Measurements from ENCODE around the gene SHROOM1. TPM values are rescaled to one million over a fixed set of nuclear protein-coding genes. Genes with fewer than 3 reads are reported as not detected.

SHROOM1 gene
- total and polyA plus RNA-seq, 2 donors (not counting 1 experiment from before 2014, with no cell fraction given) = 2.9 to 6.1 TPM

GRCh38 chr5:132876020-132876759, 45.7 kb upstream of the SHROOM1 start:
- H2AFZ ChIP-seq (ENCODE audit: low read length) = no peak overlapping the region
- H3K9ac ChIP-seq (ENCODE audit: insufficient read depth, low read length) = no peak overlapping the region
- no peak overlapping the region for H3K27ac ChIP-seq (ENCODE audit: insufficient read depth, low read length)
- no peaks in the 10 kb centered on the region for H3K79me2 ChIP-seq (ENCODE audit: control insufficient read depth, insufficient read depth, low read length)
- peak in 1 of 2 donors; percentile 72 for DNase-seq (ENCODE audit: low read depth in 2 of 2)
- peaks cover 5% of the 10 kb centered on the region for H3K4me1 ChIP-seq (ENCODE audit: control insufficient read depth, extremely low read depth, insufficient read depth, low read length)
- no peak overlapping the region for H3K4me2 ChIP-seq (ENCODE audit: extremely low read depth, insufficient read depth, low read length)
- TF ChIP-seq, protein P1, sequence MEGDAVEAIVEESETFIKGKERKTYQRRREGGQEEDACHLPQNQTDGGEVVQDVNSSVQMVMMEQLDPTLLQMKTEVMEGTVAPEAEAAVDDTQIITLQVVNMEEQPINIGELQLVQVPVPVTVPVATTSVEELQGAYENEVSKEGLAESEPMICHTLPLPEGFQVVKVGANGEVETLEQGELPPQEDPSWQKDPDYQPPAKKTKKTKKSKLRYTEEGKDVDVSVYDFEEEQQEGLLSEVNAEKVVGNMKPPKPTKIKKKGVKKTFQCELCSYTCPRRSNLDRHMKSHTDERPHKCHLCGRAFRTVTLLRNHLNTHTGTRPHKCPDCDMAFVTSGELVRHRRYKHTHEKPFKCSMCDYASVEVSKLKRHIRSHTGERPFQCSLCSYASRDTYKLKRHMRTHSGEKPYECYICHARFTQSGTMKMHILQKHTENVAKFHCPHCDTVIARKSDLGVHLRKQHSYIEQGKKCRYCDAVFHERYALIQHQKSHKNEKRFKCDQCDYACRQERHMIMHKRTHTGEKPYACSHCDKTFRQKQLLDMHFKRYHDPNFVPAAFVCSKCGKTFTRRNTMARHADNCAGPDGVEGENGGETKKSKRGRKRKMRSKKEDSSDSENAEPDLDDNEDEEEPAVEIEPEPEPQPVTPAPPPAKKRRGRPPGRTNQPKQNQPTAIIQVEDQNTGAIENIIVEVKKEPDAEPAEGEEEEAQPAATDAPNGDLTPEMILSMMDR (conservative IDR thresholded peaks at IDR 0.05 in 1 of 2, IDR thresholded peaks at IDR 0.05 in 1 of 2; ENCODE audit: low read depth in 1 of 2, low read length in 2 of 2) = no peak
- TF ChIP-seq EZH2 (IDR thresholded peaks at IDR 0.05; ENCODE audit: low read length, missing control alignments) = no peak
- H3K9me3 ChIP-seq (ENCODE audit: control insufficient read depth, insufficient read depth, low read depth, low read length) = no peaks in the 10 kb centered on the region
- no peak overlapping the region for H3K4me3 ChIP-seq (replicated peaks in 1 of 4; ENCODE audit: control extremely low read depth in 1 of 4, insufficient read depth in 1 of 4, low read depth in 3 of 4, low read length in 4 of 4)
- no peaks in the 10 kb centered on the region for H3K27me3 ChIP-seq (ENCODE audit: control insufficient read depth, insufficient read depth, low read length)
- H3K36me3 ChIP-seq (ENCODE audit: control insufficient read depth, insufficient read depth, low read length) = peaks cover 13% of the 10 kb centered on the region
- H4K20me1 ChIP-seq (ENCODE audit: control insufficient read depth, extremely low read depth, insufficient read depth, low read length) = no peaks in the 10 kb centered on the region

DNA sequence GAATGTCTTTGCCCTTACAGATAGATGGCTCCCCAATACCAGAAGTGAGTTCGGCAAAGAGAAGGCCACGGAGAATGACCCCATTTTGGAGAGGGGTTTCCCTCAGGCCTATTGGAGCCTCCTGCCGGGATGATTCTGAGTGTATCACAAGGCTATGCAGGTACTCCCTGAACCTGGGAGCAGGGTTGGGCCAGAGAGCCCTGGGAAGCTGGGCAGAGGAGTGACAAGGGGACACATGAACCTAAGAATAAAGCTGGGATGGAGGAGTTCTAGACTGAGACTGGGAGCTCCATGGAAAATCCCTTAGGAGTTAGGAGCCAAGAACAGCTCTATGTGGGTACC, 43.5 kb upstream of the SHROOM1 start:
- no peaks in the 10 kb centered on the region for H4K20me1 ChIP-seq (ENCODE audit: control insufficient read depth, extremely low read depth, insufficient read depth, low read length)
- no peak overlapping the region for H3K27ac ChIP-seq (ENCODE audit: insufficient read depth, low read length)
- H3K4me1 ChIP-seq (ENCODE audit: control insufficient read depth, extremely low read depth, insufficient read depth, low read length) = peaks cover 5% of the 10 kb centered on the region
- no peak overlapping the region for H3K9ac ChIP-seq (ENCODE audit: insufficient read depth, low read length)
- H3K36me3 ChIP-seq (ENCODE audit: control insufficient read depth, insufficient read depth, low read length) = peaks cover 10% of the 10 kb centered on the region
- H3K27me3 ChIP-seq (ENCODE audit: control insufficient read depth, insufficient read depth, low read length) = no peaks in the 10 kb centered on the region
- no peak for DNase-seq (ENCODE audit: low read depth in 2 of 2)
- H3K4me3 ChIP-seq (replicated peaks in 1 of 4; ENCODE audit: control extremely low read depth in 1 of 4, insufficient read depth in 1 of 4, low read depth in 3 of 4, low read length in 4 of 4) = no peak overlapping the region
- no peak overlapping the region for H2AFZ ChIP-seq (ENCODE audit: low read length)
- no peaks in the 10 kb centered on the region for H3K9me3 ChIP-seq (ENCODE audit: control insufficient read depth, insufficient read depth, low read depth, low read length)
- no peak overlapping the region for H3K4me2 ChIP-seq (ENCODE audit: extremely low read depth, insufficient read depth, low read length)
- TF ChIP-seq, protein P1 (conservative IDR thresholded peaks at IDR 0.05 in 1 of 2, IDR thresholded peaks at IDR 0.05 in 1 of 2; ENCODE audit: low read depth in 1 of 2, low read length in 2 of 2) = no peak
- TF ChIP-seq EZH2 (IDR thresholded peaks at IDR 0.05; ENCODE audit: low read length, missing control alignments) = no peak
- H3K79me2 ChIP-seq (ENCODE audit: control insufficient read depth, insufficient read depth, low read length) = no peaks in the 10 kb centered on the region

GRCh38 chr5:132873119-132873929, 42.9 kb upstream of the SHROOM1 start, which contains the start of gene LEAP2:
TSS of gene LEAP2 (plus strand) at chr5:132873668. CDS start at chr5:132873695, 27 bp downstream.
- no peak within 1 kb of the TSS for H3K9ac ChIP-seq (ENCODE audit: insufficient read depth, low read length)
- H3K9me3 ChIP-seq (ENCODE audit: control insufficient read depth, insufficient read depth, low read depth, low read length) = no peaks in the 10 kb centered on the region
- DNase-seq (ENCODE audit: low read depth in 2 of 2) = peak in 1 of 2 donors; percentile 45
- H3K79me2 ChIP-seq (ENCODE audit: control insufficient read depth, insufficient read depth, low read length) = no peaks in the 10 kb centered on the region
- peaks cover 5% of the 10 kb centered on the region for H3K4me1 ChIP-seq (ENCODE audit: control insufficient read depth, extremely low read depth, insufficient read depth, low read length)
- H3K36me3 ChIP-seq (ENCODE audit: control insufficient read depth, insufficient read depth, low read length) = peaks cover 10% of the 10 kb centered on the region
- no peaks in the 10 kb centered on the region for H4K20me1 ChIP-seq (ENCODE audit: control insufficient read depth, extremely low read depth, insufficient read depth, low read length)
- no peak for TF ChIP-seq EZH2 (IDR thresholded peaks at IDR 0.05; ENCODE audit: low read length, missing control alignments)
- TF ChIP-seq, protein P1 (conservative IDR thresholded peaks at IDR 0.05 in 1 of 2, IDR thresholded peaks at IDR 0.05 in 1 of 2; ENCODE audit: low read depth in 1 of 2, low read length in 2 of 2) = no peak
- H3K4me2 ChIP-seq (ENCODE audit: extremely low read depth, insufficient read depth, low read length) = no peak within 1 kb of the TSS
- H3K27me3 ChIP-seq (ENCODE audit: control insufficient read depth, insufficient read depth, low read length) = no peaks in the 10 kb centered on the region
- H3K27ac ChIP-seq (ENCODE audit: insufficient read depth, low read length) = no peak within 1 kb of the TSS
- no peak within 1 kb of the TSS for H2AFZ ChIP-seq (ENCODE audit: low read length)
- no peak within 1 kb of the TSS for H3K4me3 ChIP-seq (replicated peaks in 1 of 4; ENCODE audit: control extremely low read depth in 1 of 4, insufficient read depth in 1 of 4, low read depth in 3 of 4, low read length in 4 of 4)
